GM18505 (cell line): Measurements from ENCODE around the gene TMEM132D.

Experiments used
- ATAC-seq: cut with Tn5 transposase; IDR thresholded peaks from one replicate; pipeline ENCODE4 v1.9.1; 2021; ENCODE audit not compliant: unreplicated experiment
- POLR2A ChIP-seq: IDR thresholded peaks from 4 replicates; pipeline ENCODE4 v1.6.1; 2011; ENCODE audit warnings: borderline replicate concordance; ENCODE audit not compliant: insufficient read depth, insufficient read length; ENCODE audit errors: extremely low read depth

The TMEM132D gene

DNA sequence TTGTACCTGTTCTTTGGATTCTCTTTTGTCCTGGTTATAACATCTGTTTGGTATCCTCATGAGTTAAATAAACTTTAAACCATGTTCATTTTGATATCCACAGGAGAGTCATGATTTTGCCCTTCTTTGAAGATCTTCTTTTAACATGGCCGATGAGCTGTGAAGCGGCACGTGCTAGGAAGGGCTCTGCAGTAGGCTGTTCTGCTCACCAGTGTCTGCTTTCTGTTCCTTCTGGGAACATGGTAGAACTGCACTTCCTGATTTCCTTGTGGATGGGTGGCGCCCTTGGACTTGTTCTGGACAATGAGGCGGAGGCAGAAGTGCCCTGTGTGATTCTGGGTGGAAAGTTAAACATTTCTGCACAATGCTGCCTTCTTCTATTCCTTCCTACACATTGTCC, 138.1 kb downstream of the TMEM132D start:
- no peak for ATAC-seq

DNA sequence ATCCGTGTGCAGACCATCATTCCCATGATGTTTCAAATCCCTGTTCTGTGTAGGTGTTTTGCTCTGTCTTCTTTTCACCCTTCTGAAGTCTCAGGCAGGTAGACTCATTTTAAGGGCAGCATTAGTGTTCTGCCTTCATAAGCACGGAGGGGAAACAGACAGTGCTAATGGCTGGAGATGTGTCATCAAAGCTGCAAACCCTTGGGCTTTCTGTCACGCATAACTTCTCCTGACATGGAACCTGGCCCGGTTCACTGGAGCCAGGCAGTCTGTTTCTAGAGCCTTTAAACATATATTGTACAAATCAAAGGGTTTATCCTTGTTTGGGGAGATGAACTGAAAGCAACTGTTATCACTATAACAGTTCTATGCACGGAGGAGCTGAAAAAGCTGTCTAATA, 141.4 kb downstream of the TMEM132D start:
- ATAC-seq, result no peak
- no peak for TF ChIP-seq POLR2A

More for the DNA sequence above, 138.1 kb downstream of the TMEM132D start:
- no peak for TF ChIP-seq POLR2A

DNA sequence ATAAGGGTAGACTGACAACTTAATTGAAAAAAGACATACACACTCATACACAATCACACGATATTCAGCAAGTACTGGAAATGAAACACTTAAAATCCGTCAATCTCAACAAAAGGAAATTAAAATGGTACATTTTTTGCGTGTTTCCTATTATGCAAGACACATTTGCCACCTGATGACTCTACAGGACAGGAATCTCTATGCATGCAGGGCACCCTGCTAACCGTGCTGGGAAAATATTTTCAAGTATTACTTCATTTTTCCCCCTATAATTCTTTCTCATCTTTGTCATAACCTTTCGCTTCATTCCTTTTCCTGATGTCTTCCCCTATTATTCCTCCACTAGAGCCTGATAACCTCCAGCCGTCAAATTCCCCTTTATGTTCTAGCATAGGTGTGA, 150.2 kb downstream of the TMEM132D start:
- TF ChIP-seq POLR2A, result no peak
- no peak for ATAC-seq

- no peak for ATAC-seq
- TF ChIP-seq POLR2A, result no peak
Measured at GRCh38 chr12:129750421-129750820, 153.4 kb downstream of the TMEM132D start.

GRCh38 chr12:129746318-129746717, 157.5 kb downstream of the TMEM132D start:
- no peak for TF ChIP-seq POLR2A
- no peak for ATAC-seq

DNA sequence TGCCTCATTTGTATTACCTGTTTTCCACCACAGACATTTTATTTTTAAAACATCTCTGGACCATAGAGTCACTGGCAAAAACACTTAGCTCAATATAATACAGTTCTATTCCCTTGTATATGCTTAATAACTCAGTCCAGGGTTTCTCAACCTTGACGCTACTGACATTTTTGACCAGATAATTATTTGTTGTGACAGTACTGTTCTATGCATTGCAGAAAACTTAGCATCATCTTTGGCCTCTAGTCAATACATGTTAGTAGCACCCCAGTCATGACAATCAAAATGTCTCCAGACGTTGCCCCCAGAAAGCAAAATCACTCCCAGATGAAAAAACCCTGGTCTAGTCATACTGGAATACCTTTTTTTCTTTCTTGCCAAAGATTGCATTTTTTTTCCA, 174.7 kb downstream of the TMEM132D start:
- TF ChIP-seq POLR2A, result no peak
- no peak for ATAC-seq

GRCh38 chr12:129727100-129727499, 176.7 kb downstream of the TMEM132D start:
- TF ChIP-seq POLR2A, result no peak
- no peak for ATAC-seq

- no peak for TF ChIP-seq POLR2A
- ATAC-seq, result no peak
Measured at GRCh38 chr12:129723260-129723659, 180.6 kb downstream of the TMEM132D start.

DNA sequence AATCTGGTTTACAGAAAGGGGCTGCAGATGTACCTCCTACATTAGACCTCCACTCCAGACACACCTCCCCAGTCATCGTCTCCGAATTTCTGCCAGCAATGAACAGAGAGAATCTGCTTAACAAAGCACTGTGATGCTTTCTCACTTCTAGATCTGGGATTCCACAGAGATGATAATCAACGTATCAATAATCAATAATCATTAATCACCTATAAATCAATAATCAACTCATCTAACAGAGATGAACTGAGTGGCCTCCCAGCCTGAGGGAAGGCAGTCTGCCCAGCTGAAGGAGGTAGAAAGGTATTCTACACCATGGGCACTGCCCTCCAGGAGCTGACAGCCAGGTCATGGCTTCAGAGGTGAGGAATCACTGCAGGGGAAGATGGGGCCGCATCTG, 183.2 kb downstream of the TMEM132D start:
- TF ChIP-seq POLR2A, result no peak
- ATAC-seq, result no peak

DNA sequence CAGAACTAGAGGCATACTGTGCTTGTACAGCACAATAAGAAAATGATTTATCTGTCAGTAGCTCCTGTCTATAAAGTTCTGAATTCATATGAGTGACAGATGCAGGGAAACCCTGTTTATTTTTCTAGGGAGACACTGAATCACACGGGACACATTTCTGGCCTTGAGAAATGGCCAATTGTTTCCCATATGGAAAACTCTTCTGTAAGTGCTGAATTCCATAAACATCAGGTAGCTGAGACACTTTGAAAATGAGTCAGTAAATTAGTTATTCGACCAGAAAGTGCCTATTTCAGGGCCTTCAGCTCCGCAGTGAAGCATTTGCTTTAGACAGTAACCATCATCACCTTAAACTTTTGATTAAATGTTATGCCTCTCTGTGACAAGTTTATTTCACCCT, 184.4 kb downstream of the TMEM132D start:
- no peak for ATAC-seq

GRCh38 chr12:129717438-129717837, 186.4 kb downstream of the TMEM132D start:
- no peak for ATAC-seq
- no peak for TF ChIP-seq POLR2A

More for the DNA sequence above, 184.4 kb downstream of the TMEM132D start:
- TF ChIP-seq POLR2A, result no peak

- no peak for ATAC-seq
- no peak for TF ChIP-seq POLR2A
Measured at GRCh38 chr12:129716825-129717224, 187.0 kb downstream of the TMEM132D start.

- no peak for ATAC-seq
- TF ChIP-seq POLR2A, result no peak
Measured at GRCh38 chr12:129706716-129707115, 197.1 kb downstream of the TMEM132D start.

GRCh38 chr12:129704232-129704830, 199.5 kb downstream of the TMEM132D start:
- TF ChIP-seq POLR2A, result no peak
- no peak for ATAC-seq

DNA sequence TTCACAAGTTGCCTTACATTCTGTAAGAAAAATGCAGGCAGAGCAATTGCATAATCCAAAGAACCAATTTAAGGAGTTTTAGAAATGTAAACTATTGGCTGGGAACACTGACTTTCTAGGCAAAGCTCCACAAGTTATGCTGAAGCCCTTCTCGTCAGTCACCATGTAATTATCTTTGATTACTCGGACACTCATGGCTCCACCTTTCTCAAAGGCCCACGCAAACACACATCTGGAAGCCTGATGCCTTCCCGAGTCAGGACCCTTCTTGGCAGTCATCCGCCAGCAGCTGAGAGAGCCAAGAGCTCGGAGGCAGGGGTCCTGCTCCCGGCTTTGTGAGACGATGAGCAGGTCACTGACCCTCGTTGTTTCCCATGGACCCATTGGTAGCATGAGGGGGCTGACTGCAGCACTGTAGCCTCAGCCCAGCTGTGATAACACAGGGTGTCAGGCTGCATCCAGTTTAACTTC, 202.2 kb downstream of the TMEM132D start:
- ATAC-seq, result no peak

More for the DNA sequence above, 202.2 kb downstream of the TMEM132D start:
- TF ChIP-seq POLR2A, result no peak
